Measurements from ENCODE around the gene ACSL6. TPM values are rescaled to one million over a fixed set of nuclear protein-coding genes. Genes with fewer than 3 reads are reported as not detected.
A peak's percentile ranks its signal among the peaks of the same experiment; 100 is the strongest.

ACSL6 gene
- total RNA-seq, result 10 to 100 TPM; 26.5 to 38.8 TPM

GRCh38 chr5:132011622-132012343, at the start of gene ACSL6:
TSS of gene ACSL6 (minus strand) at chr5:132011658. CDS start at chr5:132011553, 105 bp downstream.
- Mint-ChIP-seq H3K4me3 (peak within 1 kb of the TSS; percentile 65), H3K27ac (no peak within 1 kb of the TSS), H3K36me3 (ENCODE audit: low read depth) (peaks cover 4% of the 10 kb centered on the region), H3K27me3 (peaks cover 72% of the 10 kb centered on the region), H3K9me3 (no peaks in the 10 kb centered on the region), H3K4me1 (peaks cover 37% of the 10 kb centered on the region)
- POLR2A ChIA-PET, result no interaction called here
- peak; percentile 39 for DNase-seq
- CTCF ChIA-PET, result no interaction called here

GRCh38 chr5:132060501-132061161, 49.2 kb upstream of the ACSL6 start, which contains the start of gene IL3:
TSS of gene IL3 (plus strand) at chr5:132060655. CDS start at chr5:132060707, 52 bp downstream.
- CTCF ChIA-PET, result interaction anchor here (1.2 to 4.3 kb wide), 6 partner anchors 14 to 471 kb away, joined by 3 to 14 read pairs (median 4); no protein-coding TSS in a partner anchor
- no peak within 1 kb of the TSS for H3K4me3 Mint-ChIP-seq
- H3K36me3 Mint-ChIP-seq (ENCODE audit: low read depth), result no peaks in the 10 kb centered on the region
- H3K27ac Mint-ChIP-seq, result peak within 1 kb of the TSS; percentile 25
- H3K9me3 Mint-ChIP-seq, result no peaks in the 10 kb centered on the region
- peaks cover 69% of the 10 kb centered on the region for H3K4me1 Mint-ChIP-seq
- POLR2A ChIA-PET, result no interaction called here
- DNase-seq, result no peak
- H3K27me3 Mint-ChIP-seq, result peaks cover 3% of the 10 kb centered on the region

GRCh38 chr5:132059696-132060500, 48.4 kb upstream of the ACSL6 start:
- Mint-ChIP-seq H3K4me1 (peaks cover 69% of the 10 kb centered on the region), H3K9me3 (no peaks in the 10 kb centered on the region), H3K27me3 (peaks cover 3% of the 10 kb centered on the region), H3K36me3 (ENCODE audit: low read depth) (no peaks in the 10 kb centered on the region), H3K27ac (peak overlapping the region; percentile 25), H3K4me3 (no peak overlapping the region)
- POLR2A ChIA-PET, result no interaction called here
- CTCF ChIA-PET, result interaction anchor here (0.7 to 4.3 kb wide), 4 partner anchors 53 to 1916 kb away, joined by 3 to 14 read pairs (median 6); no protein-coding TSS in a partner anchor
- no peak for DNase-seq

GRCh38 chr5:132059043-132059695, 47.7 kb upstream of the ACSL6 start:
- H3K9me3 Mint-ChIP-seq, result no peaks in the 10 kb centered on the region
- H3K4me3 Mint-ChIP-seq, result no peak overlapping the region
- POLR2A ChIA-PET, result no interaction called here
- peaks cover 71% of the 10 kb centered on the region for H3K4me1 Mint-ChIP-seq
- peaks cover 6% of the 10 kb centered on the region for H3K27me3 Mint-ChIP-seq
- CTCF ChIA-PET, result interaction anchor here (0.6 to 4.3 kb wide), 4 partner anchors 10 to 470 kb away, joined by 3 to 14 read pairs (median 4); no protein-coding TSS in a partner anchor
- DNase-seq, result peak; percentile 39
- H3K27ac Mint-ChIP-seq, result no peak overlapping the region
- H3K36me3 Mint-ChIP-seq (ENCODE audit: low read depth), result no peaks in the 10 kb centered on the region

- Mint-ChIP-seq H3K27ac (no peak overlapping the region), H3K4me1 (peaks cover 69% of the 10 kb centered on the region), H3K36me3 (ENCODE audit: low read depth) (no peaks in the 10 kb centered on the region), H3K9me3 (no peaks in the 10 kb centered on the region), H3K4me3 (no peak overlapping the region), H3K27me3 (peaks cover 6% of the 10 kb centered on the region)
- POLR2A ChIA-PET, result interaction anchor here (0.6 kb wide), 1 partner anchor 50 kb away, joined by 3 read pairs; no protein-coding TSS in a partner anchor
- DNase-seq, result no peak
- CTCF ChIA-PET, result interaction anchor here (0.6 to 4.3 kb wide), 4 partner anchors 9 to 469 kb away, joined by 3 to 14 read pairs (median 4); no protein-coding TSS in a partner anchor
These were observed 47.2 kb upstream of the ACSL6 start for GRCh38 chr5:132058646-132059042.

- ChIA-PET CTCF (interaction anchor here (0.6 to 4.3 kb wide), 7 partner anchors 8 to 772 kb away, joined by 3 to 14 read pairs (median 3); no protein-coding TSS in a partner anchor), POLR2A (no interaction called here)
- peaks cover 60% of the 10 kb centered on the region for H3K4me1 Mint-ChIP-seq
- peaks cover 13% of the 10 kb centered on the region for H3K27me3 Mint-ChIP-seq
- DNase-seq, result no peak
- H3K9me3 Mint-ChIP-seq, result no peaks in the 10 kb centered on the region
- H3K4me3 Mint-ChIP-seq, result no peak overlapping the region
- no peak overlapping the region for H3K27ac Mint-ChIP-seq
- no peaks in the 10 kb centered on the region for H3K36me3 Mint-ChIP-seq (ENCODE audit: low read depth)
These were observed 46.2 kb upstream of the ACSL6 start for GRCh38 chr5:132057498-132058255.

GRCh38 chr5:132056610-132057497, 45.4 kb upstream of the ACSL6 start:
- no peak for DNase-seq
- no peaks in the 10 kb centered on the region for H3K9me3 Mint-ChIP-seq
- peaks cover 19% of the 10 kb centered on the region for H3K27me3 Mint-ChIP-seq
- H3K4me1 Mint-ChIP-seq, result peaks cover 60% of the 10 kb centered on the region
- no peak overlapping the region for H3K4me3 Mint-ChIP-seq
- no peak overlapping the region for H3K27ac Mint-ChIP-seq
- POLR2A ChIA-PET, result no interaction called here
- H3K36me3 Mint-ChIP-seq (ENCODE audit: low read depth), result no peaks in the 10 kb centered on the region
- CTCF ChIA-PET, result interaction anchor here (0.6 to 4.3 kb wide), 8 partner anchors 9 to 771 kb away, joined by 3 to 14 read pairs (median 4); no protein-coding TSS in a partner anchor

- Mint-ChIP-seq H3K4me3 (no peak overlapping the region), H3K4me1 (peaks cover 60% of the 10 kb centered on the region), H3K27ac (peak overlapping the region; percentile 47), H3K36me3 (ENCODE audit: low read depth) (no peaks in the 10 kb centered on the region), H3K27me3 (peaks cover 22% of the 10 kb centered on the region), H3K9me3 (no peaks in the 10 kb centered on the region)
- ChIA-PET POLR2A (no interaction called here), CTCF (interaction anchor here (0.6 to 1.8 kb wide), 6 partner anchors 7 to 467 kb away, joined by 3 to 6 read pairs (median 4); no protein-coding TSS in a partner anchor)
- peak; percentile 58 for DNase-seq
These were observed 44.6 kb upstream of the ACSL6 start for GRCh38 chr5:132055808-132056609.

GRCh38 chr5:132055441-132055807, 44.0 kb upstream of the ACSL6 start:
- POLR2A ChIA-PET, result interaction anchor here (0.6 kb wide), 1 partner anchor 793 kb away, joined by 3 read pairs; no protein-coding TSS in a partner anchor
- no peak for DNase-seq
- CTCF ChIA-PET, result interaction anchor here (0.6 to 1.8 kb wide), 7 partner anchors 8 to 466 kb away, joined by 3 to 6 read pairs (median 4); no protein-coding TSS in a partner anchor
- Mint-ChIP-seq H3K27ac (no peak overlapping the region), H3K9me3 (no peaks in the 10 kb centered on the region), H3K4me1 (peaks cover 54% of the 10 kb centered on the region), H3K36me3 (ENCODE audit: low read depth) (no peaks in the 10 kb centered on the region), H3K4me3 (no peak overlapping the region), H3K27me3 (peaks cover 26% of the 10 kb centered on the region)
